WI38 (cell line): ENCODE measurements around the gene USF2.
A peak's percentile ranks its signal among the peaks of the same experiment; 100 is the strongest.

Experiments used
- H3K4me3 ChIP-seq: 2 replicates; pipeline ENCODE4 v1.5.1; 2011; ENCODE audit warnings: low read depth, mild to moderate bottlenecking, control low read depth, low read length
- CTCF ChIP-seq: IDR thresholded peaks from 2 replicates; pipeline ENCODE4 v1.5.1; 2012; ENCODE audit warnings: low read depth, mild to moderate bottlenecking, control low read depth, low read length

Gene USF2

GRCh38 chr19:35267818-35268535, 785 bp upstream of the USF2 start:
- TF ChIP-seq CTCF = no peak
- peak overlapping the region; percentile 83 for H3K4me3 ChIP-seq

GRCh38 chr19:35269438-35270117, 816 bp downstream of the USF2 start:
- peak overlapping the region; percentile 64 for H3K4me3 ChIP-seq
- TF ChIP-seq CTCF = peak; percentile 37; the same call in 1 of the 2 replicates

GRCh38 chr19:35270381-35270811, 1.6 kb downstream of the USF2 start:
- H3K4me3 ChIP-seq = no peak overlapping the region
- no peak for TF ChIP-seq CTCF

- no peak for TF ChIP-seq CTCF
- no peak overlapping the region for H3K4me3 ChIP-seq
Measured at GRCh38 chr19:35271546-35271945, 2.8 kb downstream of the USF2 start.

- no peak for TF ChIP-seq CTCF
Measured at GRCh38 chr19:35272122-35272719, 3.5 kb downstream of the USF2 start.

GRCh38 chr19:35272954-35273649, 4.3 kb downstream of the USF2 start:
- TF ChIP-seq CTCF = no peak
- H3K4me3 ChIP-seq = no peak overlapping the region

More at GRCh38 chr19:35272122-35272719, 3.5 kb downstream of the USF2 start:
- no peak overlapping the region for H3K4me3 ChIP-seq
